Progenitor cell of endocrine pancreas (in vitro differentiated cells): Measurements from ENCODE around the gene ASCC3. TPM values are rescaled to one million over a fixed set of nuclear protein-coding genes. Genes with fewer than 3 reads are reported as not detected.

ENCODE experiments used
- DNase-seq: peaks from one replicate; pipeline ENCODE4 v3.0.0; 2021; ENCODE audit warnings: low spot score; ENCODE audit not compliant: unreplicated experiment
- H3K27ac Mint-ChIP-seq: 2 replicates; pipeline ENCODE4 v1.8.0; 2021; ENCODE audit warnings: mild to moderate bottlenecking, moderate library complexity, mixed read lengths
- H3K27me3 Mint-ChIP-seq: 2 replicates; pipeline ENCODE4 v1.8.0; 2021; ENCODE audit warnings: mixed read lengths
- H3K36me3 Mint-ChIP-seq: 2 replicates; pipeline ENCODE4 v1.8.0; 2022; ENCODE audit warnings: mixed read lengths; ENCODE audit not compliant: insufficient read depth
- H3K4me1 Mint-ChIP-seq: 2 replicates; pipeline ENCODE4 v1.8.0; 2021; ENCODE audit warnings: low read depth, mixed read lengths
- H3K4me3 Mint-ChIP-seq: 2 replicates; pipeline ENCODE4 v1.8.0; 2021; ENCODE audit warnings: low read depth, mild to moderate bottlenecking, moderate library complexity, mixed read lengths
- H3K9me3 Mint-ChIP-seq: 2 replicates; pipeline ENCODE4 v1.8.0; 2021; ENCODE audit warnings: low read depth, mixed read lengths
- total RNA-seq: library from RNA; stranded (reverse); gene quantifications from 2 replicates; pipeline ENCODE4 v1.2.1, GENCODE V29; 2021
- TF ChIP-seq, protein P1 (sequence below): fragments of 200-600 bp; sonication (generic); IDR thresholded peaks from one replicate; pipeline ENCODE4 v1.5.0; 2021; ENCODE audit warnings: antibody characterized with exemption, mild to moderate bottlenecking; ENCODE audit not compliant: unreplicated experiment

Gene ASCC3
- total RNA-seq, 1 donor from 2014 or later, result 36.6 TPM

GRCh38 chr6:100461278-100461916, 419.7 kb downstream of the ASCC3 start:
- DNase-seq, result no peak
- Mint-ChIP-seq H3K4me3 (peak overlapping the region; percentile 70), H3K27me3 (peaks cover 93% of the 10 kb centered on the region), H3K9me3 (no peaks in the 10 kb centered on the region), H3K27ac (peak overlapping the region; percentile 84), H3K4me1 (peaks cover 11% of the 10 kb centered on the region), H3K36me3 (no peaks in the 10 kb centered on the region)
- TF ChIP-seq, protein P1, sequence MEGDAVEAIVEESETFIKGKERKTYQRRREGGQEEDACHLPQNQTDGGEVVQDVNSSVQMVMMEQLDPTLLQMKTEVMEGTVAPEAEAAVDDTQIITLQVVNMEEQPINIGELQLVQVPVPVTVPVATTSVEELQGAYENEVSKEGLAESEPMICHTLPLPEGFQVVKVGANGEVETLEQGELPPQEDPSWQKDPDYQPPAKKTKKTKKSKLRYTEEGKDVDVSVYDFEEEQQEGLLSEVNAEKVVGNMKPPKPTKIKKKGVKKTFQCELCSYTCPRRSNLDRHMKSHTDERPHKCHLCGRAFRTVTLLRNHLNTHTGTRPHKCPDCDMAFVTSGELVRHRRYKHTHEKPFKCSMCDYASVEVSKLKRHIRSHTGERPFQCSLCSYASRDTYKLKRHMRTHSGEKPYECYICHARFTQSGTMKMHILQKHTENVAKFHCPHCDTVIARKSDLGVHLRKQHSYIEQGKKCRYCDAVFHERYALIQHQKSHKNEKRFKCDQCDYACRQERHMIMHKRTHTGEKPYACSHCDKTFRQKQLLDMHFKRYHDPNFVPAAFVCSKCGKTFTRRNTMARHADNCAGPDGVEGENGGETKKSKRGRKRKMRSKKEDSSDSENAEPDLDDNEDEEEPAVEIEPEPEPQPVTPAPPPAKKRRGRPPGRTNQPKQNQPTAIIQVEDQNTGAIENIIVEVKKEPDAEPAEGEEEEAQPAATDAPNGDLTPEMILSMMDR, result no peak

DNA sequence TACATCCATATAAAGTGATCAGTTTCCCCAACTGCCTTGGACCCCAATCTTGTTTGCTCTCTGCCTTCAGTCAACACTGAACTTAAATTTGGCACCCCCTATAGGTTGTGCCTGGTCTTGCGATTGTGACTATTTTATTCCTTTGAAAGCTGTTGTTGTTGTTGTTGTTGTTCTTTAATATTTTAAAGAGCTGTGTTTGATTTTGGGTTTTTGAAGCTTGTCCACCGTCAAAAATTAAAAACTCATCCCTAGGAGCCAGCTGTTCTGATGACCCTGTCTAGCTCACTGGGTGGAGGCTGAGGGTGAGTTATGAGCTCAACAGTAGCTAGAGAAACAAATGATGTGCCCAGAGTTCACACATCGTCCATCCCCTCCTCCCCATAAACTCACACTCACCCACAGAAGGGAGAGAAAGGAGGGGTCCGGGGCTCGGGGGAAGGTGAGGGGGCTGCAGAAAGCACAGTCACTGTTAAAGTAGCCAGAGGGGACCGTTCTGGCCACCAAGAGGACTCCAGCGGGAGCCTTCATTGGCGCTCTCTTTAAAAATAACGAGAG, 420.4 kb downstream of the ASCC3 start:
- H3K36me3 Mint-ChIP-seq, result no peaks in the 10 kb centered on the region
- TF ChIP-seq, protein P1, result peak; percentile 64
- no peaks in the 10 kb centered on the region for H3K9me3 Mint-ChIP-seq
- H3K4me3 Mint-ChIP-seq, result peak overlapping the region; percentile 70
- peak overlapping the region; percentile 62 for H3K27ac Mint-ChIP-seq
- no peak for DNase-seq
- H3K27me3 Mint-ChIP-seq, result peaks cover 91% of the 10 kb centered on the region
- H3K4me1 Mint-ChIP-seq, result peaks cover 14% of the 10 kb centered on the region

DNA sequence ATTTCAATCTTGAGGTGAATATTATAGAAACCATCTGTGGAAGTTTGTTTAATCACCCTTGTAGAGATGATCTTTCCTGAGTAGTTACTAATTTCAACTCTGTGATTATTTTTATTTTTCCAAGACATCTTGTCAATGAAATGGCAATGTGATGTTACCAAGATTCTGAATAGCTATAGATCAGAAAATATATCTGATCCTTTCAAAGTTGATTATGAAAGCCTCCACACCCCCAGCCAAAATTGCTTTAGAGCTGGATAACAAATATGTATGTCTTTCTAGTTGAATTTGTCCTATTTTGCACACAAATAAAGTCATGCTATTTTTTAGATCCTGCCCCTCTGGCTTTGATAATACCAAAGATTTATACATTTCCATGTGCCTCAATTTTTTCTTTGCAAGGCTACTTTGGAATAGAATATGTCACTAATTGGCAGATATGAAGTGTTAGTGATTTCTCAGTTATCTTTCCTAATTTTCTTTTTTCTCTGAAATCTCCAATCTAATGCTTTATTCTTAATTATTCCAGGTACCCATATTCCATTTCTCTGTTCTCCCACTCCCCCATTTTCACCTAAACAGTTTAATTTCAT, 421.4 kb downstream of the ASCC3 start:
- H3K36me3 Mint-ChIP-seq, result no peaks in the 10 kb centered on the region
- no peak for DNase-seq
- peaks cover 21% of the 10 kb centered on the region for H3K4me1 Mint-ChIP-seq
- no peaks in the 10 kb centered on the region for H3K9me3 Mint-ChIP-seq
- peak overlapping the region; percentile 47 for H3K4me3 Mint-ChIP-seq
- TF ChIP-seq, protein P1, result no peak
- no peak overlapping the region for H3K27ac Mint-ChIP-seq
- peaks cover 91% of the 10 kb centered on the region for H3K27me3 Mint-ChIP-seq

- Mint-ChIP-seq H3K9me3 (no peaks in the 10 kb centered on the region), H3K27ac (peak overlapping the region; percentile 94), H3K36me3 (no peaks in the 10 kb centered on the region), H3K4me1 (peaks cover 25% of the 10 kb centered on the region), H3K27me3 (peaks cover 93% of the 10 kb centered on the region), H3K4me3 (peak overlapping the region; percentile 16)
- DNase-seq, result no peak
- TF ChIP-seq, protein P1, result no peak
Measured at GRCh38 chr6:100458841-100459591, 422.1 kb downstream of the ASCC3 start.
